ENCODE results near the gene ACTR3C. TPM values are rescaled to one million over a fixed set of nuclear protein-coding genes. Genes with fewer than 3 reads are reported as not detected.
"Not testable (repeated sequence)": the region's sequence is repeated elsewhere in the genome, so short reads cannot be mapped to it uniquely, and the experiment has no call there.

ACTR3C gene
- total RNA-seq, 1 experiment from 2014 or later, result 2.2 TPM

- not testable (repeated sequence) for H2BK120ac ChIP-seq (ENCODE audit: low read depth, low read length, poor library complexity, severe bottlenecking); H3K56ac ChIP-seq (ENCODE audit: insufficient read length, low read depth, low read length); H3K23ac ChIP-seq (ENCODE audit: insufficient read length, low read depth, low read length); H3K4me1 ChIP-seq (ENCODE audit: insufficient read depth, low read length); H4K91ac ChIP-seq (ENCODE audit: insufficient read length, low read depth, low read length); H3K36me3 Mint-ChIP-seq (ENCODE audit: insufficient read depth in 1 of 3, low read depth in 3 of 3); H2AFZ ChIP-seq (ENCODE audit: low read length); H2BK5ac ChIP-seq (ENCODE audit: insufficient read length, low read length); H4K8ac ChIP-seq (replicated peaks; ENCODE audit: insufficient read length, low read depth, low read length); H3K9ac ChIP-seq (ENCODE audit: extremely low read depth, insufficient read length, low read length); H3K4me3 Mint-ChIP-seq; H3K4me2 ChIP-seq (ENCODE audit: insufficient read depth, insufficient read length, low read length); H3K4ac ChIP-seq (ENCODE audit: low read depth, low read length); H3K27ac Mint-ChIP-seq; H3K79me1 ChIP-seq (ENCODE audit: insufficient read depth, low read depth, low read length, poor library complexity, severe bottlenecking); H4K5ac ChIP-seq (ENCODE audit: insufficient read length, low read depth, low read length); H3K9me3 Mint-ChIP-seq; H2AK5ac ChIP-seq (ENCODE audit: insufficient read length, low read length); H3K4me1 Mint-ChIP-seq; H3K9me3 ChIP-seq (ENCODE audit: control insufficient read depth, low read depth, low read length); H3K23me2 ChIP-seq (ENCODE audit: insufficient read length, low read depth, low read length, poor library complexity, severe bottlenecking); H3K27me3 ChIP-seq (ENCODE audit: insufficient read depth, low read length); H3K18ac ChIP-seq (ENCODE audit: insufficient read length, low read depth, low read length); H2BK12ac ChIP-seq (ENCODE audit: insufficient read length, low read depth, low read length); H3K27ac ChIP-seq (ENCODE audit: insufficient read length, low read depth, low read length); H3K79me2 ChIP-seq (ENCODE audit: insufficient read depth, low read length); H2BK15ac ChIP-seq (ENCODE audit: low read depth, low read length); H2BK20ac ChIP-seq (ENCODE audit: low read depth, low read length, poor library complexity, severe bottlenecking); H3K14ac ChIP-seq (ENCODE audit: insufficient read depth, low read length); H4K20me1 ChIP-seq (ENCODE audit: control insufficient read depth, insufficient read depth, insufficient read length); H3T11ph ChIP-seq (ENCODE audit: low read length); DNase-seq
- no CpG with 5 or more reads among the region's 8 CpGs for WGBS (ENCODE audit: extremely low coverage, insufficient read length, low lambda C conversion rate)
- peaks cover 17% of the 10 kb centered on the region for H3K27me3 Mint-ChIP-seq (ENCODE audit: low read depth)
These were observed 55.1 kb downstream of the ACTR3C start for GRCh38 chr7:150268287-150268686.

Data from H9 (cell line).